GM21529 (cell line): ENCODE results near the gene MYO9A.
"Not testable (repeated sequence)": the region's sequence is repeated elsewhere in the genome, so short reads cannot be mapped to it uniquely, and the experiment has no call there.

Experiments
- ATAC-seq: cut with Tn5 transposase; IDR thresholded peaks from one replicate; pipeline ENCODE4 v1.9.1; 2021; ENCODE audit not compliant: unreplicated experiment

Gene MYO9A

GRCh38 chr15:72053297-72053696 lies 64.7 kb downstream of the MYO9A start:
- not testable (repeated sequence) for ATAC-seq

- no peak for ATAC-seq
Observed at GRCh38 chr15:72050700-72051099, 67.2 kb downstream of the MYO9A start.

GRCh38 chr15:72047020-72047419 lies 70.9 kb downstream of the MYO9A start:
- no peak for ATAC-seq

- no peak for ATAC-seq
Observed at GRCh38 chr15:72044956-72045355, 73.0 kb downstream of the MYO9A start.

- ATAC-seq, result no peak
Observed at GRCh38 chr15:72042865-72043264, 75.1 kb downstream of the MYO9A start.

GRCh38 chr15:72042054-72042453 lies 75.9 kb downstream of the MYO9A start:
- no peak for ATAC-seq

GRCh38 chr15:72037321-72037720 lies 80.6 kb downstream of the MYO9A start:
- ATAC-seq, result no peak

- ATAC-seq, result no peak
Observed at GRCh38 chr15:72034859-72035650, 82.9 kb downstream of the MYO9A start.

GRCh38 chr15:72034351-72034750 lies 83.6 kb downstream of the MYO9A start:
- no peak for ATAC-seq

- no peak for ATAC-seq
Observed at GRCh38 chr15:72033711-72034110, 84.2 kb downstream of the MYO9A start.

- no peak for ATAC-seq
Observed at GRCh38 chr15:72033285-72033684, 84.7 kb downstream of the MYO9A start.

GRCh38 chr15:72021604-72022003 lies 96.3 kb downstream of the MYO9A start:
- ATAC-seq, result no peak

- no peak for ATAC-seq
Observed at GRCh38 chr15:72020799-72021198, 97.2 kb downstream of the MYO9A start.

- ATAC-seq, result not testable (repeated sequence)
Observed at GRCh38 chr15:72014555-72014954, 103.4 kb downstream of the MYO9A start.

- no peak for ATAC-seq
Observed at GRCh38 chr15:72013703-72014102, 104.2 kb downstream of the MYO9A start.

- no peak for ATAC-seq
Observed at GRCh38 chr15:72011302-72011942, 106.5 kb downstream of the MYO9A start.

GRCh38 chr15:72009222-72009621 lies 108.7 kb downstream of the MYO9A start:
- peak; percentile 42 for ATAC-seq

- no peak for ATAC-seq
Observed at GRCh38 chr15:72006382-72006781, 111.6 kb downstream of the MYO9A start.

- ATAC-seq, result no peak
Observed at GRCh38 chr15:72005483-72005882, 112.5 kb downstream of the MYO9A start.

- no peak for ATAC-seq
Observed at GRCh38 chr15:71999807-72000206, 118.1 kb downstream of the MYO9A start.

- ATAC-seq, result not testable (repeated sequence)
Observed at GRCh38 chr15:71998717-71999116, 119.2 kb downstream of the MYO9A start.

GRCh38 chr15:71997691-71998090 lies 120.3 kb downstream of the MYO9A start:
- no peak for ATAC-seq

- no peak for ATAC-seq
Observed at GRCh38 chr15:71975816-71976150, 142.2 kb downstream of the MYO9A start.
